Chondrocyte (in vitro differentiated cells): ENCODE measurements around the gene IREB2. TPM values are rescaled to one million over a fixed set of nuclear protein-coding genes. Genes with fewer than 3 reads are reported as not detected.
"Not testable (repeated sequence)": the region's sequence is repeated elsewhere in the genome, so short reads cannot be mapped to it uniquely, and the experiment has no call there.

Experiments
- DNase-seq: peaks from one replicate; pipeline ENCODE4 v3.0.0; 2021; ENCODE audit warnings: mixed read lengths, low spot score
- H3K27ac Mint-ChIP-seq: one replicate; pipeline ENCODE4 v1.8.0; 2021; ENCODE audit warnings: mild to moderate bottlenecking, moderate library complexity, mixed read lengths; ENCODE audit not compliant: unreplicated experiment
- H3K27me3 Mint-ChIP-seq: 2 replicates; pipeline ENCODE4 v1.8.0; 2021; ENCODE audit warnings: low read depth, mixed read lengths
- H3K36me3 Mint-ChIP-seq: 2 replicates; pipeline ENCODE4 v1.8.0; 2021; ENCODE audit warnings: low read depth, mixed read lengths
- H3K4me1 Mint-ChIP-seq: 2 replicates; pipeline ENCODE4 v1.8.0; 2021; ENCODE audit warnings: low read depth, mild to moderate bottlenecking, mixed read lengths
- H3K4me3 Mint-ChIP-seq: one replicate; pipeline ENCODE4 v1.8.0; 2021; ENCODE audit warnings: mild to moderate bottlenecking, moderate library complexity, mixed read lengths; ENCODE audit not compliant: unreplicated experiment
- H3K9me3 Mint-ChIP-seq: 2 replicates; pipeline ENCODE4 v1.8.0; 2021; ENCODE audit warnings: low read depth, mixed read lengths
- total RNA-seq: library from RNA; stranded (reverse); gene quantifications from 3 replicates; pipeline ENCODE4 v1.2.1, GENCODE V29; 2021
- TF ChIP-seq, protein P1 (sequence below): fragments of 200-600 bp; sonication (generic); IDR thresholded peaks from 2 replicates; pipeline ENCODE4 v1.5.0; 2021; ENCODE audit warnings: antibody characterized with exemption, mild to moderate bottlenecking, moderate library complexity

IREB2 gene
- total RNA-seq, 1 donor from 2014 or later = 56.1 TPM

DNA sequence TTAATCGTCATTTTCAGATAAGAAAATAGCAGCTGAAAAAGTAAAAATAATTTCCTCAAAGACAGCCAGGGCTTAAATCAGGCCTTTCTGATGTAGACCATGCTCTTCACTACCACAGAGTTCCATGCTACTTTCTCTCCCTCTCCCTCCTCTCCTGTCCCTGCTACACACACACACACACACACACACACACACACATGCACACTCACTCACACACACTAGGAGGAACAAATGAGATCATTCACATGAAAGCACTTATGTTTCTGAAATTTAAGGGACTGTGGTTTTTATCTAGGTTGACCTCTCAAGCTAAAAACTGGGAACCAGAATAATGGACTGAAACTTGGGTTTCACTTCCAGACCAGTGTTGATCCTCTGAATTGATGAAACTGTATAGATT is 98.1 kb downstream of the IREB2 start:
- Mint-ChIP-seq H3K9me3 (no peaks in the 10 kb centered on the region), H3K4me3 (no peak overlapping the region), H3K4me1 (no peaks in the 10 kb centered on the region), H3K27ac (no peak overlapping the region), H3K27me3 (no peaks in the 10 kb centered on the region), H3K36me3 (no peaks in the 10 kb centered on the region)
- no peak for DNase-seq
- TF ChIP-seq, protein P1, sequence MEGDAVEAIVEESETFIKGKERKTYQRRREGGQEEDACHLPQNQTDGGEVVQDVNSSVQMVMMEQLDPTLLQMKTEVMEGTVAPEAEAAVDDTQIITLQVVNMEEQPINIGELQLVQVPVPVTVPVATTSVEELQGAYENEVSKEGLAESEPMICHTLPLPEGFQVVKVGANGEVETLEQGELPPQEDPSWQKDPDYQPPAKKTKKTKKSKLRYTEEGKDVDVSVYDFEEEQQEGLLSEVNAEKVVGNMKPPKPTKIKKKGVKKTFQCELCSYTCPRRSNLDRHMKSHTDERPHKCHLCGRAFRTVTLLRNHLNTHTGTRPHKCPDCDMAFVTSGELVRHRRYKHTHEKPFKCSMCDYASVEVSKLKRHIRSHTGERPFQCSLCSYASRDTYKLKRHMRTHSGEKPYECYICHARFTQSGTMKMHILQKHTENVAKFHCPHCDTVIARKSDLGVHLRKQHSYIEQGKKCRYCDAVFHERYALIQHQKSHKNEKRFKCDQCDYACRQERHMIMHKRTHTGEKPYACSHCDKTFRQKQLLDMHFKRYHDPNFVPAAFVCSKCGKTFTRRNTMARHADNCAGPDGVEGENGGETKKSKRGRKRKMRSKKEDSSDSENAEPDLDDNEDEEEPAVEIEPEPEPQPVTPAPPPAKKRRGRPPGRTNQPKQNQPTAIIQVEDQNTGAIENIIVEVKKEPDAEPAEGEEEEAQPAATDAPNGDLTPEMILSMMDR = no peak

GRCh38 chr15:78537266-78537905 is 99.4 kb downstream of the IREB2 start:
- TF ChIP-seq, protein P1 = no peak
- Mint-ChIP-seq H3K4me1 (peaks cover 12% of the 10 kb centered on the region), H3K27me3 (no peaks in the 10 kb centered on the region), H3K27ac (no peak overlapping the region), H3K4me3 (no peak overlapping the region), H3K9me3 (no peaks in the 10 kb centered on the region), H3K36me3 (peaks cover 3% of the 10 kb centered on the region)
- no peak for DNase-seq

- DNase-seq = no peak
- Mint-ChIP-seq H3K4me3 (no peak overlapping the region), H3K27me3 (no peaks in the 10 kb centered on the region), H3K9me3 (no peaks in the 10 kb centered on the region), H3K4me1 (peaks cover 15% of the 10 kb centered on the region), H3K27ac (no peak overlapping the region), H3K36me3 (peaks cover 6% of the 10 kb centered on the region)
- TF ChIP-seq, protein P1 = no peak
Observed at GRCh38 chr15:78538358-78538757, 100.3 kb downstream of the IREB2 start.

GRCh38 chr15:78539464-78540140 is 101.6 kb downstream of the IREB2 start:
- DNase-seq = not testable (repeated sequence)

DNA sequence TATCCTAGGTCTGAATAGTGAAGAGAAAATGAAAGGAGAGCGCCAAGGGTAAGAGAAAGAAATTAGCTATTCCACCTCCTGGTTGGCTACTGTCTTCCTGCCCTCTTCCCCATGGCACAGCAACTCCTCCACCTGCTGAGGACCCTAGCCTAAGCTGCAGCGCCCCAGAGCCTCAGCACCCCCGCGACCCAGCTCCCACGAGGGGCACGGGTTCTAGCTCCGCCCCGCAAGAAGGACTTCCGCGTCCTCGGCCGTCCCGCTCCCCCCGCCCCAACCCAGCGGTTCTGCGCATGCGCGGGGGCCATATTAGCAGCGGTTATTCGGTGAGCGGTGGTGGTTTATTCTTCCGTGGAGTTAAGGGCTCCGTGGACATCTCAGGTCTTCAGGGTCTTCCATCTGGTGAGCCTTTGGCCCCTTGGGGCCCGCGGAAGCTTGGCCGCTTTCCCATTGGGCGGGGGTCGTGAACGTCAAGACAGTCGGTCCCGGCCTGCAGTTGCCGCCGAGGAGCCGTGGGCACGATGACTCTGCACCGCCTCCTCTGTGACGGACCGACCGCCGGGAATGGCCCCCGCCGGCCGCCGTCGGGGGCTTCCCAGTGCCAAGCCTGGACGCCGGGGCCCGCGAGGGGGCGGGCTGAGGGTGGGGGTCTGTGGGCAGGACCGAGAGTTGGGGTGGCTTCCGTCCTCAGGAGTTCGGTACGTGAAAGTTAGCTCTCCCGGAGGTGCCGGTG is 102.3 kb downstream of the IREB2 start, which contains the start of gene PSMA4:
PSMA4 (plus strand) TSS at position 304 of the 730 bp plus-strand sequence. CDS start 1,484 bp downstream, outside the sequence.
- H3K4me3 Mint-ChIP-seq = peak within 1 kb of the TSS; percentile 96
- DNase-seq = peak; percentile 95
- H3K36me3 Mint-ChIP-seq = peaks cover 11% of the 10 kb centered on the region
- H3K27me3 Mint-ChIP-seq = no peaks in the 10 kb centered on the region
- no peaks in the 10 kb centered on the region for H3K9me3 Mint-ChIP-seq
- TF ChIP-seq, protein P1 = peak; percentile 60
- H3K4me1 Mint-ChIP-seq = peaks cover 15% of the 10 kb centered on the region
- H3K27ac Mint-ChIP-seq = peak within 1 kb of the TSS; percentile 100

More at GRCh38 chr15:78539464-78540140, 101.6 kb downstream of the IREB2 start:
- H3K36me3 Mint-ChIP-seq, H3K9me3 Mint-ChIP-seq, H3K27me3 Mint-ChIP-seq: not testable (repeated sequence)
- peak overlapping the region; percentile 100 for H3K27ac Mint-ChIP-seq
- peak overlapping the region; percentile 96 for H3K4me3 Mint-ChIP-seq
- peaks cover 15% of the 10 kb centered on the region for H3K4me1 Mint-ChIP-seq
